A549 (cell line): ENCODE measurements around the gene MAP1LC3C.

Experiments
- CEBPB ChIP-seq, 2 experiments: fragments of >200 bp in 1 of 2; sonication (Bioruptor Twin) in 1 of 2; formaldehyde crosslinking in 1 of 2; IDR thresholded peaks; 2 replicates each; pipeline ENCODE4 v1.6.1; 2012 to 2016
- EHMT2 ChIP-seq: fragments of 200-600 bp; sonication (generic); IDR thresholded peaks from 2 replicates; pipeline ENCODE4 v1.6.1; 2016; ENCODE audit warnings: antibody characterized with exemption, low read depth, mild to moderate bottlenecking, moderate library complexity
- EP300 ChIP-seq, 2 experiments: fragments of >200 bp; sonication (Bioruptor Twin); formaldehyde crosslinking; IDR thresholded peaks; 2 replicates in 1 of 2; 3 replicates in 1 of 2; pipeline ENCODE4 v1.6.1; 2016 to 2017
- ESRRA ChIP-seq: fragments of 150-350 bp; IDR thresholded peaks from 2 replicates; pipeline ENCODE4 v1.6.1; 2014; ENCODE audit warnings: mild to moderate bottlenecking, low read length, borderline replicate concordance
- GATA3 ChIP-seq: IDR thresholded peaks from 2 replicates; pipeline ENCODE4 v1.6.1; 2012; ENCODE audit warnings: borderline replicate concordance
- MAFK ChIP-seq: fragments of 450-650 bp; IDR thresholded peaks from 2 replicates; pipeline ENCODE4 v1.6.1; 2014; ENCODE audit not compliant: partially characterized antibody
- PHF8 ChIP-seq: fragments of 200-600 bp; sonication (generic); IDR thresholded peaks from 2 replicates; pipeline ENCODE4 v1.6.1; 2016; ENCODE audit warnings: low read depth, mild to moderate bottlenecking, antibody characterized with exemption, moderate library complexity, borderline replicate concordance
- POLR2A ChIP-seq: IDR thresholded peaks from 2 replicates; pipeline ENCODE4 v1.6.1; 2012; ENCODE audit warnings: mild to moderate bottlenecking, low read length
- RAD21 ChIP-seq, 2 experiments: fragments of >200 bp in 1 of 2; sonication (Bioruptor Twin) in 1 of 2; formaldehyde crosslinking in 1 of 2; IDR thresholded peaks in 1 of 2; conservative IDR thresholded peaks in 1 of 2; 2 replicates in 1 of 2; 3 replicates in 1 of 2; pipeline ENCODE4 v1.6.1; 2012 to 2018; ENCODE audit warnings: inconsistent platforms in 1 of 2
- RCOR1 ChIP-seq: fragments of 150-350 bp; IDR thresholded peaks from 2 replicates; pipeline ENCODE4 v1.6.1; 2014; ENCODE audit warnings: antibody characterized with exemption, low read length, low read depth
- ZFP36 ChIP-seq: fragments of 450-650 bp; IDR thresholded peaks from 2 replicates; pipeline ENCODE4 v1.6.1; 2014; ENCODE audit warnings: borderline replicate concordance; ENCODE audit not compliant: partially characterized antibody
- TF ChIP-seq, protein P1 (sequence below): fragments of >200 bp; sonication (Bioruptor Twin); formaldehyde crosslinking; IDR thresholded peaks from 3 replicates; pipeline ENCODE4 v1.5.1; 2016
- TF ChIP-seq, protein P2 (sequence below): fragments of 450-650 bp; IDR thresholded peaks from 2 replicates; pipeline ENCODE4 v1.6.1; 2014; ENCODE audit warnings: antibody characterized with exemption

DNA sequence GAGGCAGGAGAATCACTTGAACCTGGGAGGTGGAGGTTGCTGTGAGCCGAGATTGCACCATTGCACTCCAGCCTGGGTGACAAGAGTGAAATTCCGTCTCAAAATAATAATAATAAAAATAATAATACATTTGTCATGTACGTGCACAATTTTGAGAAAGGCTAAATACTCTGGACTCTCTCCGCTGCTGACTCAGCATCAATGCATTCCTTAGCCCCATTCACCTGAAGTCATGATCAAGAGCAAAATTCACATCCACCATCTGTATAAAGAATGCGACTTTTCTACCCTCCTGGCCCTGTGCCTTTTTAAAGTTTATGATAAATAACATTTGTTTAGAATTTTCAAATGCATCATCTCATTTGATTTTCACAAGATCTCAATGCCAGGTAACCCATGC is 35.5 kb upstream of the MAP1LC3C start:
- TF ChIP-seq, protein P1, sequence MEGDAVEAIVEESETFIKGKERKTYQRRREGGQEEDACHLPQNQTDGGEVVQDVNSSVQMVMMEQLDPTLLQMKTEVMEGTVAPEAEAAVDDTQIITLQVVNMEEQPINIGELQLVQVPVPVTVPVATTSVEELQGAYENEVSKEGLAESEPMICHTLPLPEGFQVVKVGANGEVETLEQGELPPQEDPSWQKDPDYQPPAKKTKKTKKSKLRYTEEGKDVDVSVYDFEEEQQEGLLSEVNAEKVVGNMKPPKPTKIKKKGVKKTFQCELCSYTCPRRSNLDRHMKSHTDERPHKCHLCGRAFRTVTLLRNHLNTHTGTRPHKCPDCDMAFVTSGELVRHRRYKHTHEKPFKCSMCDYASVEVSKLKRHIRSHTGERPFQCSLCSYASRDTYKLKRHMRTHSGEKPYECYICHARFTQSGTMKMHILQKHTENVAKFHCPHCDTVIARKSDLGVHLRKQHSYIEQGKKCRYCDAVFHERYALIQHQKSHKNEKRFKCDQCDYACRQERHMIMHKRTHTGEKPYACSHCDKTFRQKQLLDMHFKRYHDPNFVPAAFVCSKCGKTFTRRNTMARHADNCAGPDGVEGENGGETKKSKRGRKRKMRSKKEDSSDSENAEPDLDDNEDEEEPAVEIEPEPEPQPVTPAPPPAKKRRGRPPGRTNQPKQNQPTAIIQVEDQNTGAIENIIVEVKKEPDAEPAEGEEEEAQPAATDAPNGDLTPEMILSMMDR: no peak
- TF ChIP-seq RCOR1 (no peak), PHF8 (no peak), ZFP36 (no peak), POLR2A (no peak), MAFK (peak; percentile 67), GATA3 (no peak), RAD21 (conservative IDR thresholded peaks at IDR 0.05 in 1 of 2, IDR thresholded peaks at IDR 0.05 in 1 of 2) (no peak), EHMT2 (no peak), ESRRA (no peak), CEBPB (IDR thresholded peaks at IDR 0.05) (no peak), EP300 (IDR thresholded peaks at IDR 0.05) (no peak)
- TF ChIP-seq, protein P2, sequence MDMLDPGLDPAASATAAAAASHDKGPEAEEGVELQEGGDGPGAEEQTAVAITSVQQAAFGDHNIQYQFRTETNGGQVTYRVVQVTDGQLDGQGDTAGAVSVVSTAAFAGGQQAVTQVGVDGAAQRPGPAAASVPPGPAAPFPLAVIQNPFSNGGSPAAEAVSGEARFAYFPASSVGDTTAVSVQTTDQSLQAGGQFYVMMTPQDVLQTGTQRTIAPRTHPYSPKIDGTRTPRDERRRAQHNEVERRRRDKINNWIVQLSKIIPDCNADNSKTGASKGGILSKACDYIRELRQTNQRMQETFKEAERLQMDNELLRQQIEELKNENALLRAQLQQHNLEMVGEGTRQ: no peak
